DMS153 treated with DMSO at 0.1 percent for 48 hours (cell line): ENCODE results near the gene GRIK4.

ENCODE experiments used
- DNase-seq: peaks from one replicate; lab custom pipeline; 2025; ENCODE audit not compliant: unreplicated experiment; lab: John Stamatoyannopoulos, UW

The GRIK4 gene

DNA sequence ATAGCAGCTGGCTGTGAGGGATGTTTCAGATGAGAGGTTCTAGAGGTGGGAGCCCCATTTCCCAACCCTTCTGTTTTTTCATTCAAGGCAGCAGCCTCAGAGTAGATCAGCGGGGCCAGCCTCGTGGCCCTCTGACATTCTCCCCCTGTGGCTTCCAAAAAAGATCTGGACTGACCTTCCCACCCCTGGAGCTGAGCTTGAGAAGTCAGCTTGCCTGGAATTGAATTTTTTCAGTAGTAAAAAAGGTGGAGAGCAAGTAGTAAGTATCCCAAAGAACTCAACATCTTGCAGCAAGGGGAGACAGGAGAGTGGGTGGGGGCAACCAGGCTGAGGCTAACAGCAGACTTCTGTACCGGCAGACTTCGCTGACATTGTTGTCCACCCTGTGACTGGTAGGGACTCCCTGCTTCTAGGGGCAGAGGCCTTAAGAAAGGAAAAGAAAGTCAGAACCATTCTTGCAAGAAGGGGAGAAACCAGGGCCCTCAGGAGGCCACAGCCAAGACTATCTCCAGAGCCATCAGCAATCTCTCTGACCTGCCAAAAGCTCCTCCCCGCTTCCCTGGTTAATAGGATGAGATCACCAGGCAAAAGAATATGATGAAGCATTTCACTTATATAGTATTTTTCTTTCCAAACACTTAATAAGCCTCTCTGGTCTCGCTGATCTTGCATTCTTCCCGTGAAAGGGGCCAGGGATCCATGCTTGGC is 2.0 kb upstream of the GRIK4 start:
- DNase-seq = no peak

DNA sequence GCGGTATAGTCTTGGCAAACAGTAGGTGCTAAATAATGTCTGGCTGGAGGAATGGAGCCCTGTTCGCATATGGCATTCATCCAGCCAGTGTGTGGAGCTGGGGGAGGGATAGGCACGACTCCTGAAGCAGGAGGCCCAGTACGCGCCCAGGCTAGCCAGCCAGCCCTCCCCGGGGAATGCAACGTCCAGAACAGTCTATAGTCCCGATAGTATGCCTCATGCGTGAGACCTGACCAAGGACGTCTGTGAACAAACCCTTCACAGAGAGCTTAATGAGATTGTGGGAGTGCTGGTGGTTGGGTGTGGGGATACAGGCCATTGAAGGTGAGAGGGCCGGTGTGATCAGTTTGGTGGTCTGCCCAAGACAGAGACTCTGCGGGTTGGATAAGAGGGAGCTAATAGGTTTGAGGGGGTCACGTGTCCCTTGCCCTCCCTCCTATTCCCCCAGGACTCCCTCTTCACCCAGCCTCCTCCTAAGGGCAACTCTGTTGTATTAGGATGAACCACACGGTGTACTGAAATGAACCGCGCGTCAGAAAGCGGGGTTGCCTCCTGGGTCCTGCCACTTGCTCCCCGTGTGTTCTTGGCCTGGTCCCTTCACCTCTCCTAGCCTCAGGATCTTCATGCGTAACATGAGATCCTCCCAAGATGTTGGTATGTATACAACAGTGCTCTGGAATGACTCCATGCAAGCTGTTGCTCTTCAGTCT is 987 bp upstream of the GRIK4 start:
- DNase-seq = no peak

DNA sequence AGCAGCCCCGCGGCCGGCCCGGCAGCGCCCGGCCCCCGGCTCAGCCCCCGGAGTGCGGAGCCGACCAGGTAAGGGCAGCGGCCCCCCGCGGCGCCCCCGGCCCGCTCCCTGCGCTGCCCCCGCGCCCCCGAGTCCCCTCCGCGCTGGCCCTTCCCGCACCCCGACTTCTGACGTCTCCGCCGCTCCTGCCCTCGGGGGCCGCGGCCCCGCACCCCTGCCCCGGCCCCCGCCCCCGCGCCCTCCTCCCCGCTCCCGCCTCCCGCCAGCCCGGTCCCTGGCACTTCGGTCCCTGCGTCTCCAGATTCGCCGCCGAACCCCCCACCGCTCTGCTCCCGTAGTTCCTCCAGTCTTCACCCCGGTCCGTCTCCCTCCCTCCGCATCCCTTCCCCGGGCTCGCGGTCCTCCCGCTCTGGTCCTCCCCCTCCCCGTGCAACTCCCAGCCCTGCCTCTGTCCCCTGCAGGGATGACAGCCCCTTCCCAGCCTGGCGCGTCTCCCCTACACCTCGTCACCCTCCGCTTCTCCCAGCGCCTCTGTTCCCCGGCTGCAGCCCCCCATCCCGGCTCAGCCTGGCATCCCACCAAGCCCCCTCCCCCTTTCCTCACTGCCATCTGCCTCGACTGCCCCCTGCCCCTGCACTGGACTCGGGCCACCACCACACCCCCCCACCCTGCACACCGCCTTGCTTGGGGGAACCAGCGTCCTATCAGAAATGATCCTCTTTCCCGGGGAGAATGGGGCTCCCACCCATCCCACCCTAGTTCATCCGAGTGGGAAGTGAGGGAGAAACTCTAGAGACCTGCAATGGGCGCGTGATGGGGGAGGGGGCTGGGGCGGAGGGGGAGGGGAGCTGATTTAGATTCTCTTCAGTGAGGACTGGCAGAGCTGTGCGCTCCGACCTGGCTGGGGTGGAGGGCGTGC is 531 bp downstream of the GRIK4 start:
- no peak for DNase-seq

DNA sequence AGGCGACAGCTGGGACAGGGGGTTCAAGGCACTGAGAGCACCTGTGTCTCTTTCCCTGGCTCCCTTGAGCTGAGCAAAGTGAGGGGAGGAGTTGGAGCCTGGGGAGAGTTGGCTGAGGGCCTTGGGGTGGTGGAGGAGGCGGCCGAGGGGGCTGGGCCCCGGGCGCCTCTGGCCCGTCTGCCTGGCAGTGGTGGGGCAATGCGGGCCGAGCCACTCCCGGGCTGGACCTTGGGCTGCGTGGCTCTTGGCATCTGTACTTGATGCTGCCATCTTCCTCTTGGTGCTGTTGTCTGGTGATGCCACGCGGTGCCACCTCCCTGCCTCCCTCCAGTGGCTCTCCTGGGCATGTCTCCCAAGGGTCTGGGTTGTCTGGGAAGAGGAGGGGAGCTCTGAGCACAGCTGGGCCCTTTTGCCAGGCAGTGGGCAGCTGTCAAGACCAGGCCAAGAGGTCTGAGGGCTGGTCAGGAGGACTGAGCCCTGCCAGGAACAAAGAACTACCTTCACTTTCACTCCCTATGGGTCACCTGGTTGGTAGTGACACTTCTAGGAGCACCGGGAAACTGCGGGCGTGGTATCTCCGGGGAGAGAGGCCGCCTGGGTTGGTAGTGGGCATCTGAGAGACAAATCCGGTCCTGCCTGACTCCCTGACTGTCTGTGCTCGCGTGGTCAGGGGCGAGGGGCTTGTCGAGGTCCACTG is 1.3 kb downstream of the GRIK4 start:
- DNase-seq = peak; percentile 6

DNA sequence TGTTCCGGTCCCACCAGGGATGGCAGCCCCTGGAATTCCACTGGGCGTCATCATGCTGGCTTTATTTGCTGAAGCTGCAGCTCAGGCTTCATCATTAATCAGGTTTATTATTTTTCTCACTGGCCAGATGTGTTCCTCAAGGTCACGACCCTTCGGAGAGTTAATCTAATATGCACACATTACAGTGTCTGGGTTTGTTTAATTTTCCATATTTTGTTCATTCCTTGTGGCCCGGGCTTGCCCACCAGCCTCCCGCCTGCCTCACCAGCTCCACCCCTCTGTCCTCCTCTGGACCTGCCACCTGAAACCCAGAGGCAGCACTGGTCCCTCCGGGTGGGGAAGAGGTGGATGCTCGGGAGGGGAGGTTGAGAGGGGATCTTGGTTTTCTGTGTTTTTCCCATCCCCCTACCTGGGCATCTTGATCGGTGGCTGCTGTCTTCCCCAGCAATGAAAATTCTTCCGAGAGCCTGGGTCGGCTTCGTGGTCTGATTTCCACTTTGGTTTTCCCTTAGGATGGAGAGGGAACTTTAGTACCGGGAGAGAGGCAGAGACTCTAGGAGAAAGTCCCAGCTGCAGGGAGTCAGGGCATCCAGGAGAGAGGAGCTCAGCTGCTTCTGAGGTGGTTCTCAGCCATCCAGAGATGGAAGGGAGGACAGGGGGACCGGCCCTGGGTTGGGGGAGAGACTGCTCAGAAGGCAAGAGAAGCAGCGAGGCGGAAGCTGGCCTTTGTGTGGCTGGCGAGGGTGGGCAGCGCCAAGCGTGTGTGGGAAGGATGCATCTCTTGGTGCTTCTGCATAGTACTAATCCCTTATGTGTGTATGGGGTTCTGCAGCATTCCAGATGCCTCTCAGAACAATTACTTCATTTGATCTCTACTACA is 2.1 kb downstream of the GRIK4 start:
- no peak for DNase-seq

DNA sequence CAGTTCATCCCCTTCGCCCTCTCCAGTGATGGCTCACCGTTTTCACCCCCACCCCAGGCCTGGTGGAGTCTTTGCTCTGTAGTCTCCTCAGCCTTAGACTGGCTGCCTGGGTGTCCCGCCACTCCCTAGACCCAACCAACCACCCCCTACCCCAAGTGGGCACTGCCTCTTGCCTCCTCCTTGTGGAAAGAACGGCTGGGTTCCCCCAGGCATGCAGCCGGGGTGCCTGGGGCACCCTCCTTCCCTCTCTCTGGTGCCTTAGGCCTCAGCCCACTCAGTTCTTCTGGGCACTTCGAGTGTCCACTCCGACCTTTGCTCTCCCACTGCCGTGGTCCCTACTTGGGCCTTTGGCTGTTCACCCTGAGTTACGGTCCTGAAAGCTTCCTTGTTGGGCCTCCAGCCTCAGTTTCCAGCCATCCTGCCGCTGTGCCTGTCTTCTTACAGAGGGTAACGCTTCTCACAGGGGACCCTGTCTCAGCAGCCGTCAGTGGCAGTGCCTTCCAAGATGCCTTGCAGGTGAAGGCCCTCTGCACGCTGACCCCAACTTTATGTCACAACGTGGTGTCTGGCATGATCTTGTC is 3.1 kb downstream of the GRIK4 start:
- no peak for DNase-seq

DNA sequence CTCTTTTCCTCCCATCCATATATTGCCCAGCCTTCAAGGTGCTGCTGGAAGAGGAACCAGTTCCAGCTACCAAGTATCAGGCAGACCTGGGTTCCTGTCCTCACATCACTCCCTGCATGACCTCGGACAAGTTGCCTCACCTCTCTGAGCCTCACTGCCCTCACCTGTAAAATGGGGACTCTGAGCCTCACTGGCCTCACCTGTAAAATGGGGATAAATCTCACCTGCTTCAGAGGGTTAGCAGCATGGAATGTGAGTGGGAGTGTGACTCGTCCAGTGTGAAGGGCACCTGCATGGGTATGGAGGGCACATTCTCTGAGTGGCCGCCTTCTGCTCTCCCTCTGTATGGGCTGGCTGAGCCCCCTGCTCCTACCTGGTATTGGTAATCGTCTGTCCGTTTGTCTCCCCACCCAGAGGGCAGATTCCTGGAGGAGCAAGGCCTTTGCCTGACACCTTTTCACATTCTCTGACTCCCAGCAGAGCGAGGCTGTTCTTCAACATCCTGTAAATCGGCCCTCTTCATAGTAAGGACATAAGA is 3.7 kb downstream of the GRIK4 start:
- DNase-seq = no peak

DNA sequence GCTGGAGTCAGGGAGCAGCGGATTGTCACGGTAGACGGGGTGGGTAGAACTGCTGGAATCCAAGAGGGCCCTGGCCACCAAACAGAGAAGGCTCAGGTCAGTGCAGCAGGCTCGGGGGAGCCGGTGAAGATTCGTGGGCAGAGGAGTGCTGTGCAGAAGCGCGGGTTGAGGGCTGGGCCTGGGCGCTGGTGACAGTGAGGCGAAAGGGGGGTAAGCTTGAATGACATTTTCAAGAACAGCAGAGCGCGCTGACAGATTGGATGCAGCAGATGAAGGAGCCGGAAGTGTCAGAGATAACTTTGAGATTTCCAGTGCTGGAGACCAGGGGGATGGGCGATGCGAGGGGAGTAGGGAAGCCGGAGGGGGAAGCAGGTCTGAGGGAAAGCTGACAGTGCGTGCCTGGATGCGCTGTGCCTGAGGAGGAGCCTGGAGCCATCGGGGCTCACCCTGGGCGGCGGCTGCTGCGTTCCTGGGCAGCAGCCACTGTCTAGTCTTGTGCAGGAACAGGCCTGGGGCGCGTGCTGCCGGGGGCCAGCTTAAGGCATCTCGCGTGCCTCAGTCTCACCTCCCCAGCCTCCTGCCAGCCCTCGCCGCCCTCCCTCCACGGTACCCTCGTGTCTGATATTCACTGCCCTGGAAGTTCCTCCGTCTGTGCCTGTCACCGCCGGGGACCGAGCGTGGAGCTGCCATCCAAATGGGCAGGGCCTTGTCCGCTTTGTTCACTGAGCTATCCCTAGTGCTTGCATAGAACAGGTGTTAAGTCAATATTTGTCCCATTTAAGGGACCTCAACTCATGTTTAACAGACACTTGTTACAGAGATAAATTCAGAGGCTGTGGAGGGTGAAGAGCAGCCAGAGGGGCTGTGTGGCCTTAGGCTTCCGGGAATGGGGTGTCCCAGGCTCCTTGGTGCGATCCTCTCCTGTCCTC is 5.2 kb downstream of the GRIK4 start:
- peak; percentile 46 for DNase-seq

DNA sequence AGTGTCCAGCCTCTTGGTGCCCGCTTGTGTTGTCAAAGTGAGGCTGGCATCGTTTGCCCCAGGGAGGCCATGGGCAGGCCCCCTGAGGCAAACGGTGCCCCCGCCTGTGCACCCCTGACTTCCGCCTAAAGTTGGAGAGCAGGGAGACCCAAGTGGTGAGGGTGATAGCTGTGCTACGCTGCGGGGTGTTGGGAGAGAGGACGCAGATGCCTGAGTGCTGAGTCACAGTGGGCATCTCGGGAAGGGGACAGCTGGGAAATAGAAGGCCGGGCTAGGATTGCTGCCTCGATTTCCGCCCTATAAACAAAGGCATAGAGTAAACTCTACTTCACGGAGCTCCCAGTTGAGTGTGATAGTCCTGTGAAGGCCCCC is 5.8 kb downstream of the GRIK4 start:
- no peak for DNase-seq

DNA sequence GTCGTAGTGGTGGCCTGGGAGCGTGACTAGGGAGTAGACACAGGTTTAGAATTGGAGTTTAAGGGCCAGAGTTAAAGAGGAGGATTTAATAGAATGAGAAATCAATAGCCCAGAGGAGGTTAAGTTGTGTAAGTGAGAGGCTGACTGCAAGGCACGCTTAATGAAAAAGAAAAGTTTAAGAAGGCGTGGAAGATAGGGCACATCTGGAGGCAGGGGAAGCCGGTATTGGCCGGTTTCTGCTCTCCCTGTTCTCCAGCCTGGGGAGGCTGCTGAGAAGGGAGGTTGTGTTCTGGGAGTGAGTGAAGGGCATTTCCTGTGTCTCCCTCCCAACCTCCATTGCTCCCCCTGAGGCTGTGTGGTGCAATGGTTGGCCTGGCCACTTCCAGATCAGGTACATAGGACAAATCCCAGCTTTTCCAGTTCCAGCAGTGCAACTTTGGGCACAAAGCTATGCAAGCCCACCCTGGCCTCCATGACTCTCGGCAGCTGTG is 6.3 kb downstream of the GRIK4 start:
- DNase-seq = no peak

DNA sequence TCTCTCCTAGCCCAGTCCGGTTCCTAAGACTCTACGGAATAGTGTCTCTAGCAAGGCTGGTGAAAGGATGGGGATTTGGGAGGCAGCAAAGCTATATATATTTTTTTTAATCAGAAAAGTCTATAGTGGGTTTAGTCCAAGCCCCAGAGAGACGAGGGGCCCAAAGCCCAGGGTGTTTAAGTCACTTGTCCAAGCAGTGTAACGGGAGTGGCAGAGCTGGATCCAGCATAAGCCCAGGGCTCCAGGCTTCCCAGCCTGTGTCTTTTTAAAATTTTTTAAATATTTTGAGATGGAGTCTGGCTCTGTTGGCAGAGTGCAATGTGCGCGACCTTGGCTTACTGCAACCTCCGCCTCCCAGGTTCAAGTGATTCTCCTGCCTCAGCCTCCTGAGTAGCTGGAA is 6.8 kb downstream of the GRIK4 start:
- DNase-seq = no peak

DNA sequence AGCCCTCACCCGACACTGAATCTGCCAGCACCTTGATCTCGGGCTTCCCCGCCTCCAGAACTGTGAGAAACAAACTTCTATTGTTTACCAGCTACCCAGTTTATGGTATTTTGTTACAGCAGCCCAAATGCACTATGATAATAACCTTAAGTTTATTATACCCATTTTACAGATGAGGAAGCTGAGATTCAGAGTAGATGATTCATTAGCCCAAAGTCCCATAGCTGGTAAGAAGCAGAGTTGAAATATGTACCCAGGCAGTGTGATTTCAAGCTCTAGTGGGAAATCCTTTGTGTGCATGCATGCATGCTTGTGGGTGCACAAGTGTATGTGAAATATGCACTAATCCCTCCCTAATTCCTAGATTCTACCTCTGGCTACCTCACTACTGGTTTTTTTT is 7.9 kb downstream of the GRIK4 start:
- no peak for DNase-seq

DNA sequence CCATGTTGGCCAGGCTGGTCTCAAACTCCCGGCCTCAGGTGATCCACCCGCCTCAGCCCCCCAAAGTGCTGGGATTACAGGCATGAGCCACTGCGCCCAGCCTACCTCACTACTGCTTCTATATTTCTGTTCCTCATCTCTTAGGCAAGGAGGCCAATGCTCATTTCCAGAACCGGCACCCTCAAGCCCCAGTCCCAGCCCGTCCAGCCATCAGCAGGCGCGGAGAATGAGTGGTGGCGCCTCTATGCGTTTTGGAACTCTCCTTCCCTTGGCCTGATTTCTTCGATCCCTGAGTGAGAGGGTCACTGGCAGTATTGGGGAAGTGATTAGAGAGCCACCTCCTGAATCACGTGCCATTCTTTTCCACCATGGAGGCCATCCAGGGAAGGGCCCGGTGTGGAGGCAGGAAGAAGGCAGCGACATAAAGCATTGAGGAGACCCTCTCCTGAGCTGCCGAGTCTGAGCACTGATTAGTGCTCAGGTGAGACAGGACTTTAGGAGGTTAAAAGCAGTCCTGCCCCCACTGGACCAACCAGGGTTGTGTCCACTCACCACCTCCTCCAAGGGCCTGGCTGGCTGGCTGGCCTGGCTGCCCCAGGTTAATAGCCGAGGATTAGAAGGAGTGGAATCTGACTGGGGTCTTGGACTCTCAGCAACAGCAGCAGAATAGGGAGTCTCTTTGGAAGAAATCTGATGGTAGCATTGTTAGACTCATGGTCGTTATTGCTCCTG is 8.7 kb downstream of the GRIK4 start:
- DNase-seq = no peak

DNA sequence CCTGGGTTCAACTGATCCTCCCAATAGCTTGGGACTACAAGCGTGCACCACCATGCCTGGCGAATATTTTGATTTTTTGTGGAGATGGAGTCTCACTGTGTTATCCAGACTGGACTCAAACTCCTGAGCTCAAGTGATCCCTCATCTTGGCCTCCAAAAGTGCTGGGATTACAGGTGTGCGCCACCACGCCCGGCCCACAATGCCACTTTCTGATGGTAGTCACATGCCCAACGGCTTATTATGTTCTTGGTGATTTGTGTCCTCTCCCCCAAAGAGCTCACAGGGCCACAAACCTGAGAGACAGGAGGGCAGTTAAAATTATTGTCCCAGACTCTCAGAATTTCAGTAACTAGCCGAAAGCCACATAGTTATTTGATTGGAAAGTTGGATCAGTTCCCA is 9.6 kb downstream of the GRIK4 start:
- DNase-seq = no peak

DNA sequence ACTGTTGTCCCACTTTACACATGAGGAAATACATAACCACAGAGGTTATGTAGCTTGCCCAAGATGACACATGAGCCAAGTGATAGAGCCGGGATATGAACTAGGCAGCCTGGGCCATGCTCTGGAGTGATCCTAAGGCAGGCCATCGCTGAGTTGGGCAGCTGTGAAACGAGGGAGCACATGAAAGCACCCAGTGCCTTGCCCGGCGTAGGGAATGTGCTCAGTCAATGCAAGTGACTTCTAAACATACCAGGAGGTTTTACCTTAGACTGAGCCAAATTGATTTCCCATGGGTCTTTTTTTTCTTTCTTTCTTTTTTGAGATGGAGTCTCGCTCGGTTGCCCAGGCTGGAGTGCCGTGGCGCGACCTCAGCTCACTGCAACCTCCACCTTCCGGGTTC is 10.5 kb downstream of the GRIK4 start:
- DNase-seq = no peak

DNA sequence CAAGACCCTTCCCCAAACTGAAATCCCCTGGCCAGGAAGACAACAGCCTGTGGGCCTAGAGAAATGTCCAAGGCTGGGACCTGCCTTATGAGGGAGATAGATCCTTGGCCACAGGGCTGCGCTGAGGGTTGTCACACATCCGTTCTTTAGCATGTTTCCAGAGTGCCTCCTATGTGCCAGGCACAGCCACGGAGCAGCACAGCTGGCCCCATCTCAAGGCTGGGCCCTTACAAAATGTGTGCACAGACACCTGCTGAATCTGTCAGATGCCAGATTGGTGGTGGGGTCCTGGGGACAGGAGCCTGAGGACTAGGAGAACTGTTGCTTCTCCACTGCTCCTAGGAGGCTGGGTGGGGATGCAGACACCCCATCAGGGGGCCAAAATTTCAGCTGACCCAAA is 11.2 kb downstream of the GRIK4 start:
- DNase-seq = no peak

DNA sequence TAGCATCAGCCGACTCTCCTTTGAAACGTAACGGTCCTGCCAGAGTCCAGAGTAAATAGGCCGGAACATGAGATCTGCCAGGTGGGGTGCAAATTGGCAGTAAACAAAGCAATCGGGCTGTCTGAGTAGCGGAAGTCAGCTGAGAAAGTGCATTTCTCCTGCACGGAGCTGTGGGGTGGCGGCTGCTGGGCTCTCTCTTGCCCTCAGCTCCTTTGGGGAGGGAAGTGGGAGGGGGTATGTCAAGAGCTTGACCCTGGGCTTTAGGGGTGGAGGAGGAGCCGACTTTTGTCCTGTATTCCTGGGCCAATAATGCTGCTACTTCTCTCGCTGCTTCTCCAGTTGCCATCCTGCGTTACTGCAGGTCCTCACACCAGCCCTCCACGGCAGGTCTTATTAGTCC is 11.6 kb downstream of the GRIK4 start:
- DNase-seq = peak; percentile 18
